Activated T-helper 2 cell treated with anti-CD3 and anti-CD28 coated beads, Interferon-gamma antibody, Interleukin-2, Interleukin-4, amounts not matched to agents 10 μg/mL and 5 μg/mL and 100 μg/mL, durations not matched to agents 14 hours and 24 hours and 36 hours (primary cell): ENCODE data around the gene MBTD1. TPM values are rescaled to one million over a fixed set of nuclear protein-coding genes. Genes with fewer than 3 reads are reported as not detected.

Source experiments
- DNase-seq: peaks from one replicate; pipeline ENCODE4 v3.0.0; 2021; ENCODE audit warnings: low spot score
- H3K27ac Mint-ChIP-seq: one replicate; pipeline ENCODE4 v1.8.0; 2021; ENCODE audit warnings: mixed read lengths
- H3K27me3 Mint-ChIP-seq: one replicate; pipeline ENCODE4 v1.8.0; 2021; ENCODE audit warnings: low read depth, mixed read lengths
- H3K36me3 Mint-ChIP-seq: one replicate; pipeline ENCODE4 v1.8.0; 2021; ENCODE audit warnings: low read depth, mixed read lengths
- H3K4me1 Mint-ChIP-seq: one replicate; pipeline ENCODE4 v1.8.0; 2021; ENCODE audit warnings: low read depth, mixed read lengths
- H3K4me3 Mint-ChIP-seq: one replicate; pipeline ENCODE4 v1.8.0; 2021; ENCODE audit warnings: low read depth, mild to moderate bottlenecking, moderate library complexity, mixed read lengths
- H3K9me3 Mint-ChIP-seq: one replicate; pipeline ENCODE4 v1.8.0; 2021; ENCODE audit warnings: mixed read lengths
- intact Hi-C: fragments of 100-400 bp; cut with micrococcal nuclease; formaldehyde crosslinking; loops from one replicate; pipeline ENCODE4 v1.15.1; 2023
- total RNA-seq: library from RNA; stranded (reverse); gene quantifications from 2 replicates; pipeline ENCODE4 v1.2.3, GENCODE V29; 2022

MBTD1 gene
- total RNA-seq, 1 donor from 2014 or later, result 11.5 TPM

DNA sequence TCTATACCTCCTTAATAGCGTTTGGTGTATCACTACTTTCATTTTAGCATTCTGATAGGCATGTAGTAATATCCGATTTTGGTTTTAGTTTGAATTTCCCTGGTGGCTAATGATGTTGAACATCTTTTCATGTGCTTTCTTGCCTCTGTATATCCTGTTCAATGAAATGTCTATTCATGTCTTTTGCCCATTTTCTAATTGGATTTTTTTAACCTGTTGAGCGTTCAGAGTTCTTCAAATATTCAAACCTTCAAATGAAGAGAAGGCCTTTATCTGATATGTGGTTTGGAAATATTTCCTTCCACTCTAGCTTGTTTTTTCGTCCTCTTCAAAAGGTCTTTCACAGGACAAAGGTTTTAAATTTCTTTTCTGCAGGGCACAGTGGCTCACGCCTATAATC, 108.9 kb downstream of the MBTD1 start:
- DNase-seq, result no peak
- H3K27me3 Mint-ChIP-seq, result no peaks in the 10 kb centered on the region
- no peaks in the 10 kb centered on the region for H3K9me3 Mint-ChIP-seq
- no peaks in the 10 kb centered on the region for H3K36me3 Mint-ChIP-seq
- H3K27ac Mint-ChIP-seq, result no peak overlapping the region
- no peak overlapping the region for H3K4me3 Mint-ChIP-seq
- intact Hi-C loops, result loop anchor here (10.0 kb wide), 1 partner anchor 776 kb away; the partner anchor contains the start of genes EME1 and MRPL27
- peaks cover 28% of the 10 kb centered on the region for H3K4me1 Mint-ChIP-seq

GRCh38 chr17:51149163-51149562, 110.7 kb downstream of the MBTD1 start:
- H3K27me3 Mint-ChIP-seq, result no peaks in the 10 kb centered on the region
- no peak overlapping the region for H3K27ac Mint-ChIP-seq
- intact Hi-C loops, result no loop called here
- H3K4me3 Mint-ChIP-seq, result no peak overlapping the region
- H3K36me3 Mint-ChIP-seq, result no peaks in the 10 kb centered on the region
- DNase-seq, result no peak
- H3K4me1 Mint-ChIP-seq, result peaks cover 21% of the 10 kb centered on the region
- no peaks in the 10 kb centered on the region for H3K9me3 Mint-ChIP-seq

GRCh38 chr17:51147650-51148049, 112.2 kb downstream of the MBTD1 start:
- intact Hi-C loops, result loop anchor here (1.0 kb wide), 1 partner anchor 26 kb away; no protein-coding TSS in a partner anchor
- H3K36me3 Mint-ChIP-seq, result no peaks in the 10 kb centered on the region
- H3K27ac Mint-ChIP-seq, result peak overlapping the region; percentile 87
- H3K4me1 Mint-ChIP-seq, result peaks cover 23% of the 10 kb centered on the region
- H3K9me3 Mint-ChIP-seq, result no peaks in the 10 kb centered on the region
- H3K27me3 Mint-ChIP-seq, result no peaks in the 10 kb centered on the region
- peak overlapping the region; percentile 4 for H3K4me3 Mint-ChIP-seq
- no peak for DNase-seq

- no peak for DNase-seq
- Mint-ChIP-seq H3K9me3 (no peaks in the 10 kb centered on the region), H3K27ac (no peak overlapping the region), H3K4me1 (peaks cover 23% of the 10 kb centered on the region), H3K36me3 (no peaks in the 10 kb centered on the region), H3K4me3 (no peak overlapping the region), H3K27me3 (no peaks in the 10 kb centered on the region)
- intact Hi-C loops, result no loop called here
Measured at GRCh38 chr17:51144266-51145022, 115.4 kb downstream of the MBTD1 start.

- no peaks in the 10 kb centered on the region for H3K27me3 Mint-ChIP-seq
- no peak overlapping the region for H3K4me3 Mint-ChIP-seq
- DNase-seq, result no peak
- H3K9me3 Mint-ChIP-seq, result no peaks in the 10 kb centered on the region
- H3K36me3 Mint-ChIP-seq, result no peaks in the 10 kb centered on the region
- H3K27ac Mint-ChIP-seq, result no peak overlapping the region
- H3K4me1 Mint-ChIP-seq, result peaks cover 18% of the 10 kb centered on the region
- intact Hi-C loops, result no loop called here
Measured at GRCh38 chr17:51142597-51142996, 117.3 kb downstream of the MBTD1 start.

GRCh38 chr17:51135956-51136355, 123.9 kb downstream of the MBTD1 start:
- intact Hi-C loops, result no loop called here
- Mint-ChIP-seq H3K9me3 (no peaks in the 10 kb centered on the region), H3K27me3 (no peaks in the 10 kb centered on the region), H3K4me1 (peaks cover 13% of the 10 kb centered on the region), H3K27ac (no peak overlapping the region), H3K4me3 (no peak overlapping the region), H3K36me3 (no peaks in the 10 kb centered on the region)
- no peak for DNase-seq

GRCh38 chr17:51133365-51133764, 126.5 kb downstream of the MBTD1 start:
- no peaks in the 10 kb centered on the region for H3K36me3 Mint-ChIP-seq
- no peak for DNase-seq
- no peak overlapping the region for H3K4me3 Mint-ChIP-seq
- H3K4me1 Mint-ChIP-seq, result peaks cover 10% of the 10 kb centered on the region
- intact Hi-C loops, result no loop called here
- H3K9me3 Mint-ChIP-seq, result no peaks in the 10 kb centered on the region
- H3K27me3 Mint-ChIP-seq, result no peaks in the 10 kb centered on the region
- H3K27ac Mint-ChIP-seq, result peak overlapping the region; percentile 2

DNA sequence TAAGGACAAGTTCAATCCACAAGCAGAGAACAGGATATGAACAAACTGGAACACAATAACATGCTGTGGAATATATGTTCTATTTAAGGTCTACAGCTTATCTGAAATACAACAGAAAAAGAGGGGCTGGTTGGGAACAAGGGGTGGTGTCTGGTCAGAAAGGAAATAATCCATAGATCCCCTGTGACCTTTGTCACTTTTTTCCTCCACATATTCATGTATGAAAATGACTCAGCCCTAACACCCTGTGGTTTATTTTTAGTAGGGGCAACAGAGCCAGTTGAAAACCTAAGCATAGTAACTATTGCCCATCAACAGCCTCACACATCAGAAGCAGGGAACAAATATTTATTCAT, 126.9 kb downstream of the MBTD1 start:
- Mint-ChIP-seq H3K4me3 (no peak overlapping the region), H3K4me1 (peaks cover 10% of the 10 kb centered on the region), H3K27me3 (no peaks in the 10 kb centered on the region), H3K36me3 (no peaks in the 10 kb centered on the region), H3K27ac (peak overlapping the region; percentile 2), H3K9me3 (no peaks in the 10 kb centered on the region)
- no peak for DNase-seq
- intact Hi-C loops, result no loop called here

GRCh38 chr17:51128076-51128475, 131.8 kb downstream of the MBTD1 start:
- H3K36me3 Mint-ChIP-seq, result no peaks in the 10 kb centered on the region
- no peak for DNase-seq

More at GRCh38 chr17:51128076-51128475, 131.8 kb downstream of the MBTD1 start:
- intact Hi-C loops, result no loop called here
- Mint-ChIP-seq H3K27ac (no peak overlapping the region), H3K4me1 (peaks cover 6% of the 10 kb centered on the region), H3K4me3 (no peak overlapping the region), H3K9me3 (no peaks in the 10 kb centered on the region), H3K27me3 (no peaks in the 10 kb centered on the region)

Other genes starting within 250 kb of the MBTD1 start
- gene SPAG9, start 139.2 kb downstream of the MBTD1 start, total RNA-seq, result 48.1 and 48.3 TPM in 2 replicates
- 360 and 373 TPM in 2 replicates for gene NME1, start 106.5 kb downstream of the MBTD1 start, total RNA-seq
- 708 and 735 TPM in 2 replicates for gene NME2, start 93.6 kb downstream of the MBTD1 start, total RNA-seq
- 75.7 and 78.7 TPM in 2 replicates for gene UTP18, start 497 bp upstream of the MBTD1 start, total RNA-seq